ENCODE results near the gene MYOCD.

The MYOCD gene

GRCh38 chr17:12808723-12809122 lies 143.0 kb downstream of the MYOCD start:
- no peak for TF ChIP-seq CTCF (IDR thresholded peaks at IDR 0.05; ENCODE audit: low read depth, low read length, poor library complexity, severe bottlenecking)
- no peak for TF ChIP-seq EZH2phosphoT487 (IDR thresholded peaks at IDR 0.05; ENCODE audit: borderline replicate concordance, low read length)
- Histone ChIP-seq H4K20me1 (ENCODE audit: control insufficient read depth, insufficient read depth, low read depth, low read length) (no peaks in the 10 kb centered on the region), H3K27me3 (ENCODE audit: control insufficient read depth, low read length) (no peaks in the 10 kb centered on the region), H3K4me2 (ENCODE audit: low read length) (no peak overlapping the region), H3K4me1 (ENCODE audit: control insufficient read depth, low read length) (no peaks in the 10 kb centered on the region), H3K36me3 (ENCODE audit: control insufficient read depth, low read length) (no peaks in the 10 kb centered on the region), H3K9me2 (replicated peaks; ENCODE audit: control insufficient read depth, low read length) (no peaks in the 10 kb centered on the region), H3K27ac (ENCODE audit: low read depth, low read length) (no peak overlapping the region), H3K4me3 (ENCODE audit: low read length) (no peak overlapping the region), H3F3A (ENCODE audit: control insufficient read depth, insufficient read depth) (no peaks in the 10 kb centered on the region), H3K9me3 (ENCODE audit: control insufficient read depth, insufficient read depth, low read length) (no peaks in the 10 kb centered on the region), H3K79me2 (ENCODE audit: control insufficient read depth, low read length) (no peaks in the 10 kb centered on the region)

GRCh38 chr17:12812877-12813276 lies 147.2 kb downstream of the MYOCD start:
- H3K27ac ChIP-seq (ENCODE audit: low read depth, low read length) = no peak overlapping the region
- H3K4me1 ChIP-seq (ENCODE audit: control insufficient read depth, low read length) = peaks cover 26% of the 10 kb centered on the region
- TF ChIP-seq EZH2phosphoT487 (IDR thresholded peaks at IDR 0.05; ENCODE audit: borderline replicate concordance, low read length) (no peak), CTCF (IDR thresholded peaks at IDR 0.05; ENCODE audit: low read depth, low read length, poor library complexity, severe bottlenecking) (no peak)
- H3K4me2 ChIP-seq (ENCODE audit: low read length) = no peak overlapping the region
- H3K27me3 ChIP-seq (ENCODE audit: control insufficient read depth, low read length) = no peaks in the 10 kb centered on the region
- no peaks in the 10 kb centered on the region for H3F3A ChIP-seq (ENCODE audit: control insufficient read depth, insufficient read depth)
- H3K36me3 ChIP-seq (ENCODE audit: control insufficient read depth, low read length) = no peaks in the 10 kb centered on the region
- H4K20me1 ChIP-seq (ENCODE audit: control insufficient read depth, insufficient read depth, low read depth, low read length) = no peaks in the 10 kb centered on the region
- H3K4me3 ChIP-seq (ENCODE audit: low read length) = no peak overlapping the region
- H3K9me3 ChIP-seq (ENCODE audit: control insufficient read depth, insufficient read depth, low read length) = no peaks in the 10 kb centered on the region
- H3K9me2 ChIP-seq (replicated peaks; ENCODE audit: control insufficient read depth, low read length) = no peaks in the 10 kb centered on the region
- H3K79me2 ChIP-seq (ENCODE audit: control insufficient read depth, low read length) = no peaks in the 10 kb centered on the region

GRCh38 chr17:12813664-12814063 lies 148.0 kb downstream of the MYOCD start:
- Histone ChIP-seq H3K9me3 (ENCODE audit: control insufficient read depth, insufficient read depth, low read length) (no peaks in the 10 kb centered on the region), H3F3A (ENCODE audit: control insufficient read depth, insufficient read depth) (no peaks in the 10 kb centered on the region), H3K79me2 (ENCODE audit: control insufficient read depth, low read length) (no peaks in the 10 kb centered on the region), H3K9me2 (replicated peaks; ENCODE audit: control insufficient read depth, low read length) (no peaks in the 10 kb centered on the region), H3K27ac (ENCODE audit: low read depth, low read length) (no peak overlapping the region), H3K4me1 (ENCODE audit: control insufficient read depth, low read length) (peaks cover 26% of the 10 kb centered on the region), H3K4me3 (ENCODE audit: low read length) (no peak overlapping the region), H4K20me1 (ENCODE audit: control insufficient read depth, insufficient read depth, low read depth, low read length) (no peaks in the 10 kb centered on the region), H3K36me3 (ENCODE audit: control insufficient read depth, low read length) (no peaks in the 10 kb centered on the region), H3K27me3 (ENCODE audit: control insufficient read depth, low read length) (no peaks in the 10 kb centered on the region), H3K4me2 (ENCODE audit: low read length) (no peak overlapping the region)
- TF ChIP-seq CTCF (IDR thresholded peaks at IDR 0.05; ENCODE audit: low read depth, low read length, poor library complexity, severe bottlenecking) (no peak), EZH2phosphoT487 (IDR thresholded peaks at IDR 0.05; ENCODE audit: borderline replicate concordance, low read length) (no peak)

GRCh38 chr17:12814718-12815117 lies 149.0 kb downstream of the MYOCD start:
- TF ChIP-seq EZH2phosphoT487 (IDR thresholded peaks at IDR 0.05; ENCODE audit: borderline replicate concordance, low read length) (no peak), CTCF (IDR thresholded peaks at IDR 0.05; ENCODE audit: low read depth, low read length, poor library complexity, severe bottlenecking) (no peak)
- H3K79me2 ChIP-seq (ENCODE audit: control insufficient read depth, low read length) = no peaks in the 10 kb centered on the region
- no peak overlapping the region for H3K27ac ChIP-seq (ENCODE audit: low read depth, low read length)
- no peaks in the 10 kb centered on the region for H3K9me2 ChIP-seq (replicated peaks; ENCODE audit: control insufficient read depth, low read length)
- H3K9me3 ChIP-seq (ENCODE audit: control insufficient read depth, insufficient read depth, low read length) = no peaks in the 10 kb centered on the region
- H4K20me1 ChIP-seq (ENCODE audit: control insufficient read depth, insufficient read depth, low read depth, low read length) = no peaks in the 10 kb centered on the region
- peaks cover 26% of the 10 kb centered on the region for H3K4me1 ChIP-seq (ENCODE audit: control insufficient read depth, low read length)
- no peak overlapping the region for H3K4me3 ChIP-seq (ENCODE audit: low read length)
- no peaks in the 10 kb centered on the region for H3K36me3 ChIP-seq (ENCODE audit: control insufficient read depth, low read length)
- H3K27me3 ChIP-seq (ENCODE audit: control insufficient read depth, low read length) = no peaks in the 10 kb centered on the region
- H3K4me2 ChIP-seq (ENCODE audit: low read length) = peak overlapping the region; percentile 53; the same call in 1 of the 2 replicates
- H3F3A ChIP-seq (ENCODE audit: control insufficient read depth, insufficient read depth) = no peaks in the 10 kb centered on the region
